Measurements from ENCODE around the gene CUL4B. TPM values are rescaled to one million over a fixed set of nuclear protein-coding genes. Genes with fewer than 3 reads are reported as not detected.

CUL4B gene
- total and polyA plus RNA-seq, 2 donors (not counting 3 experiments of a cell fraction or from before 2014, with no cell fraction given) = 22.2 to 90.0 TPM

DNA sequence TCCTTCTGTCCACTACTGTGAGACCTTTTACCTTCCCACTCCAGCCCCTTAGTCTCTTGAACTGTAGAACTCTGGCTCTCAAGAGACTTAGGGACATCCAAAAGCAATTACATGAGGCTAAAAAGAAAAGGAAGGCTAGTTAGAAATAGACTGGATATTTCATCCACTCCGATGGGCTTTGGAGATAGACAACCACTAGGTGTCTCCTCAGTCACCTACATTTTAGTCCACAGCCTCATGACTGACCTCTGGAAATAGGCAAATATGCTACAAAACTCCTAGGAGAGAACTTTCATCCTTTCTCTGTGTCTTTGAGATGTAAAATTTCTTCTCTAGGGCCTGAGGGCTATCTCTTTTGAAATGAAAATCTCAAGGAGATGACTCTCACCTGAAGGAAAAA is 46.5 kb downstream of the CUL4B start:
- Histone ChIP-seq H3K9ac (replicated peaks; ENCODE audit: extremely low read depth, insufficient read depth, low read length) (no peak overlapping the region), H3K4me3 (replicated peaks in 1 of 3; ENCODE audit: insufficient read depth in 1 of 3, low read depth in 1 of 3, low read length in 3 of 3) (no peak overlapping the region), H3K4me2 (ENCODE audit: insufficient read depth, low read length) (no peak overlapping the region), H3K27ac (ENCODE audit: insufficient read depth, low read depth, low read length) (no peak overlapping the region), H3K79me2 (ENCODE audit: control insufficient read depth, insufficient read depth, low read length) (no peaks in the 10 kb centered on the region), H3K27me3 (ENCODE audit: control insufficient read depth in 2 of 2, insufficient read depth in 2 of 2, low read length in 2 of 2) (no peaks in the 10 kb centered on the region), H3K9me1 (replicated peaks; ENCODE audit: control insufficient read depth, extremely low read depth, insufficient read depth, low read length) (no peaks in the 10 kb centered on the region), H4K20me1 (replicated peaks; ENCODE audit: control insufficient read depth, extremely low read depth, insufficient read depth, low read length) (no peaks in the 10 kb centered on the region), H3K36me3 (ENCODE audit: control insufficient read depth in 2 of 2, extremely low read depth in 1 of 2, insufficient read depth in 2 of 2, low read length in 2 of 2) (no peaks in the 10 kb centered on the region), H3K9me3 (replicated peaks; ENCODE audit: control insufficient read depth, insufficient read depth, low read length) (no peaks in the 10 kb centered on the region), H3K4me1 (ENCODE audit: control insufficient read depth, extremely low read depth, insufficient read depth, low read length) (peaks cover 7% of the 10 kb centered on the region), H2AFZ (ENCODE audit: low read depth, low read length) (no peak overlapping the region)
- peak; percentile 33 for FAIRE-seq
- dilution Hi-C loops (cut with MboI; ENCODE audit: extremely low pct_ligation_motif_present, low sequenced_read_pairs) (no loop called here), intact Hi-C loops (cut with micrococcal nuclease) (loop anchor here (2.0 kb wide), 1 partner anchor 257 kb away; no protein-coding TSS in a partner anchor)
- CTCF ChIA-PET = interaction anchor here (1.0 to 1.4 kb wide), 3 partner anchors 28 to 149 kb away, joined by 4 to 5 read pairs (median 4); no protein-coding TSS in a partner anchor
- no TSS peak for BruUV-seq (replicated peaks)
- DNase-seq (ENCODE audit: low read depth, low spot score) = peak; percentile 7
- TF ChIP-seq, protein P1, sequence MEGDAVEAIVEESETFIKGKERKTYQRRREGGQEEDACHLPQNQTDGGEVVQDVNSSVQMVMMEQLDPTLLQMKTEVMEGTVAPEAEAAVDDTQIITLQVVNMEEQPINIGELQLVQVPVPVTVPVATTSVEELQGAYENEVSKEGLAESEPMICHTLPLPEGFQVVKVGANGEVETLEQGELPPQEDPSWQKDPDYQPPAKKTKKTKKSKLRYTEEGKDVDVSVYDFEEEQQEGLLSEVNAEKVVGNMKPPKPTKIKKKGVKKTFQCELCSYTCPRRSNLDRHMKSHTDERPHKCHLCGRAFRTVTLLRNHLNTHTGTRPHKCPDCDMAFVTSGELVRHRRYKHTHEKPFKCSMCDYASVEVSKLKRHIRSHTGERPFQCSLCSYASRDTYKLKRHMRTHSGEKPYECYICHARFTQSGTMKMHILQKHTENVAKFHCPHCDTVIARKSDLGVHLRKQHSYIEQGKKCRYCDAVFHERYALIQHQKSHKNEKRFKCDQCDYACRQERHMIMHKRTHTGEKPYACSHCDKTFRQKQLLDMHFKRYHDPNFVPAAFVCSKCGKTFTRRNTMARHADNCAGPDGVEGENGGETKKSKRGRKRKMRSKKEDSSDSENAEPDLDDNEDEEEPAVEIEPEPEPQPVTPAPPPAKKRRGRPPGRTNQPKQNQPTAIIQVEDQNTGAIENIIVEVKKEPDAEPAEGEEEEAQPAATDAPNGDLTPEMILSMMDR (IDR thresholded peaks at IDR 0.05; ENCODE audit: extremely low read depth in 1 of 2, insufficient read depth in 1 of 2, low read depth in 1 of 2, low read length in 2 of 2) = peak; percentile 14 to 33
- no peak for TF ChIP-seq MYC (IDR thresholded peaks at IDR 0.05; ENCODE audit: low read depth, low read length)
- POLR2A ChIA-PET = no interaction called here

DNA sequence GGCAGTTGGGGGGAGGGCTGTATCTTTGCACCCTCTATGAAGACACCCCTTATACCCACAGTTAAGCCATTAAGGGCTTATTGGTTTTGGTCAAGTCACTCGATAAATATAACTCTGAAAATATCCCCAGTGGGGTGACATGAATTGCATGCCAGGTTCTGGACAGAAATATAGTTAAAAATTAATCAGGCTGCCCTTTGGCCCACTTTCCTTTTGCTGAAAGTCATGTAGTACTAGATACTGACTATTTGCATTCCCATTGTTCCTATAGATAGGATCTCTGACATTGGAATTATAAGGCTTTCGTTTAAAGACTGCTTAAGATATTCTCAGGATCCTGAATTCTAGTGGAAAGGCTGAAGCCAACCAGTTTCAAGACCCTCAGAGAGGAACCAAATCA is 48.1 kb downstream of the CUL4B start:
- peaks cover 1% of the 10 kb centered on the region for H3K4me1 ChIP-seq (ENCODE audit: control insufficient read depth, extremely low read depth, insufficient read depth, low read length)
- ChIA-PET POLR2A (no interaction called here), CTCF (no interaction called here)
- H2AFZ ChIP-seq (ENCODE audit: low read depth, low read length) = no peak overlapping the region
- FAIRE-seq (no peak), DNase-seq (ENCODE audit: low read depth, low spot score) (no peak)
- no peaks in the 10 kb centered on the region for H3K9me3 ChIP-seq (replicated peaks; ENCODE audit: control insufficient read depth, insufficient read depth, low read length)
- no peak overlapping the region for H3K4me3 ChIP-seq (replicated peaks in 1 of 3; ENCODE audit: insufficient read depth in 1 of 3, low read depth in 1 of 3, low read length in 3 of 3)
- TF ChIP-seq FOS (IDR thresholded peaks at IDR 0.05; ENCODE audit: borderline replicate concordance, insufficient read depth, low read length) = no peak
- no peak for TF ChIP-seq EZH2 (IDR thresholded peaks at IDR 0.05; ENCODE audit: borderline replicate concordance, low read depth, low read length, severe bottlenecking)
- no peak for TF ChIP-seq POLR2AphosphoS5 (IDR thresholded peaks at IDR 0.05; ENCODE audit: insufficient read depth, low read depth, low read length)
- TF ChIP-seq, protein P1 (IDR thresholded peaks at IDR 0.05; ENCODE audit: extremely low read depth in 1 of 2, insufficient read depth in 1 of 2, low read depth in 1 of 2, low read length in 2 of 2) = no peak
- dilution Hi-C loops (cut with MboI; ENCODE audit: extremely low pct_ligation_motif_present, low sequenced_read_pairs) = no loop called here
- H3K4me2 ChIP-seq (ENCODE audit: insufficient read depth, low read length) = no peak overlapping the region
- H3K27ac ChIP-seq (ENCODE audit: insufficient read depth, low read depth, low read length) = no peak overlapping the region
- no peak overlapping the region for H3K9ac ChIP-seq (replicated peaks; ENCODE audit: extremely low read depth, insufficient read depth, low read length)
- intact Hi-C loops (cut with micrococcal nuclease) = no loop called here
- H3K27me3 ChIP-seq (ENCODE audit: control insufficient read depth in 2 of 2, insufficient read depth in 2 of 2, low read length in 2 of 2) = no peaks in the 10 kb centered on the region
- H3K36me3 ChIP-seq (ENCODE audit: control insufficient read depth in 2 of 2, extremely low read depth in 1 of 2, insufficient read depth in 2 of 2, low read length in 2 of 2) = no peaks in the 10 kb centered on the region
- no peaks in the 10 kb centered on the region for H3K9me1 ChIP-seq (replicated peaks; ENCODE audit: control insufficient read depth, extremely low read depth, insufficient read depth, low read length)
- no peaks in the 10 kb centered on the region for H4K20me1 ChIP-seq (replicated peaks; ENCODE audit: control insufficient read depth, extremely low read depth, insufficient read depth, low read length)
- no peaks in the 10 kb centered on the region for H3K79me2 ChIP-seq (ENCODE audit: control insufficient read depth, insufficient read depth, low read length)
- no TSS peak for BruUV-seq (replicated peaks)

All from endothelial cell of umbilical vein (primary cell).